ENCODE results near the gene DIDO1.

DIDO1 gene

DNA sequence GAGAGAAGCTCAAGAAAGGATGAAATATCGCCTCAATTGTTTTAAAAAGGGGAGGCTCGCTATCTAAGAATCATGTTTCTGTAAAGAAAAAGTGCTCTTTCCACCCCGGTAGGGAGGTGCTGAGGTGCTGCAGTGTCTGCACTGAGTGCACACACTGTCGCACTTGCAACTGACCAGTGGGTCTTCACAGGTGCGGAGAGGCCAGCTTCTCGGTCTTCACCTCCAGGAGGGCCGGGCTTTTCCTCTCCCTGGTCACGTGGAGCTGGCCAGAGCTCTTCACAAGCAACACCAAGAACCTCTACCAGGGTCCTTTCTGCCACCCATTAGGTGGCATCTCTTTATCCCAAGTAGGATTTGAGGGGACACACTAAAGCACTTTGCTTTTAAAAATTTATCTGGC lies 36.9 kb downstream of the DIDO1 start:
- no peak for TF ChIP-seq EP300 (IDR thresholded peaks at IDR 0.05; ENCODE audit: borderline replicate concordance)
- TF ChIP-seq ZBTB7A (IDR thresholded peaks at IDR 0.05; ENCODE audit: low read depth), result no peak
- no peak for TF ChIP-seq YY1 (IDR thresholded peaks at IDR 0.05; ENCODE audit: low read depth)
- TF ChIP-seq EGR1 (IDR thresholded peaks at IDR 0.05), result no peak
- no peak for TF ChIP-seq USF1 (IDR thresholded peaks at IDR 0.05)
- no peak for TF ChIP-seq CREB1 (IDR thresholded peaks at IDR 0.05; ENCODE audit: low read depth)
- no peak for TF ChIP-seq RAD21 (IDR thresholded peaks at IDR 0.05; ENCODE audit: low read depth)
- no peak for TF ChIP-seq NFIC (IDR thresholded peaks at IDR 0.05)
- TF ChIP-seq TAF1 (IDR thresholded peaks at IDR 0.05; ENCODE audit: low read depth), result no peak
- no peak for TF ChIP-seq FOXM1 (IDR thresholded peaks at IDR 0.05; ENCODE audit: borderline replicate concordance, low read depth)
- TF ChIP-seq TCF12 (IDR thresholded peaks at IDR 0.05; ENCODE audit: low read depth), result no peak
- TF ChIP-seq, protein P1, sequence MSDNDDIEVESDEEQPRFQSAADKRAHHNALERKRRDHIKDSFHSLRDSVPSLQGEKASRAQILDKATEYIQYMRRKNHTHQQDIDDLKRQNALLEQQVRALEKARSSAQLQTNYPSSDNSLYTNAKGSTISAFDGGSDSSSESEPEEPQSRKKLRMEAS (IDR thresholded peaks at IDR 0.05), result no peak
- no peak for TF ChIP-seq CEBPB (IDR thresholded peaks at IDR 0.05)
- no peak for TF ChIP-seq TEAD4 (IDR thresholded peaks at IDR 0.05)
- TF ChIP-seq, protein P2, sequence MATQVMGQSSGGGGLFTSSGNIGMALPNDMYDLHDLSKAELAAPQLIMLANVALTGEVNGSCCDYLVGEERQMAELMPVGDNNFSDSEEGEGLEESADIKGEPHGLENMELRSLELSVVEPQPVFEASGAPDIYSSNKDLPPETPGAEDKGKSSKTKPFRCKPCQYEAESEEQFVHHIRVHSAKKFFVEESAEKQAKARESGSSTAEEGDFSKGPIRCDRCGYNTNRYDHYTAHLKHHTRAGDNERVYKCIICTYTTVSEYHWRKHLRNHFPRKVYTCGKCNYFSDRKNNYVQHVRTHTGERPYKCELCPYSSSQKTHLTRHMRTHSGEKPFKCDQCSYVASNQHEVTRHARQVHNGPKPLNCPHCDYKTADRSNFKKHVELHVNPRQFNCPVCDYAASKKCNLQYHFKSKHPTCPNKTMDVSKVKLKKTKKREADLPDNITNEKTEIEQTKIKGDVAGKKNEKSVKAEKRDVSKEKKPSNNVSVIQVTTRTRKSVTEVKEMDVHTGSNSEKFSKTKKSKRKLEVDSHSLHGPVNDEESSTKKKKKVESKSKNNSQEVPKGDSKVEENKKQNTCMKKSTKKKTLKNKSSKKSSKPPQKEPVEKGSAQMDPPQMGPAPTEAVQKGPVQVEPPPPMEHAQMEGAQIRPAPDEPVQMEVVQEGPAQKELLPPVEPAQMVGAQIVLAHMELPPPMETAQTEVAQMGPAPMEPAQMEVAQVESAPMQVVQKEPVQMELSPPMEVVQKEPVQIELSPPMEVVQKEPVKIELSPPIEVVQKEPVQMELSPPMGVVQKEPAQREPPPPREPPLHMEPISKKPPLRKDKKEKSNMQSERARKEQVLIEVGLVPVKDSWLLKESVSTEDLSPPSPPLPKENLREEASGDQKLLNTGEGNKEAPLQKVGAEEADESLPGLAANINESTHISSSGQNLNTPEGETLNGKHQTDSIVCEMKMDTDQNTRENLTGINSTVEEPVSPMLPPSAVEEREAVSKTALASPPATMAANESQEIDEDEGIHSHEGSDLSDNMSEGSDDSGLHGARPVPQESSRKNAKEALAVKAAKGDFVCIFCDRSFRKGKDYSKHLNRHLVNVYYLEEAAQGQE (IDR thresholded peaks at IDR 0.05; ENCODE audit: low read depth), result no peak

- no peak for TF ChIP-seq FOXM1 (IDR thresholded peaks at IDR 0.05; ENCODE audit: borderline replicate concordance, low read depth)
- no peak for TF ChIP-seq TEAD4 (IDR thresholded peaks at IDR 0.05)
- TF ChIP-seq ZBTB7A (IDR thresholded peaks at IDR 0.05; ENCODE audit: low read depth), result no peak
- no peak for TF ChIP-seq TAF1 (IDR thresholded peaks at IDR 0.05; ENCODE audit: low read depth)
- TF ChIP-seq EP300 (IDR thresholded peaks at IDR 0.05; ENCODE audit: borderline replicate concordance), result no peak
- no peak for TF ChIP-seq YY1 (IDR thresholded peaks at IDR 0.05; ENCODE audit: low read depth)
- TF ChIP-seq TCF12 (IDR thresholded peaks at IDR 0.05; ENCODE audit: low read depth), result no peak
- TF ChIP-seq, protein P1 (IDR thresholded peaks at IDR 0.05), result no peak
- TF ChIP-seq RAD21 (IDR thresholded peaks at IDR 0.05; ENCODE audit: low read depth), result no peak
- no peak for TF ChIP-seq USF1 (IDR thresholded peaks at IDR 0.05)
- no peak for TF ChIP-seq CREB1 (IDR thresholded peaks at IDR 0.05; ENCODE audit: low read depth)
- no peak for TF ChIP-seq CEBPB (IDR thresholded peaks at IDR 0.05)
These were observed 37.4 kb downstream of the DIDO1 start for GRCh38 chr20:62888910-62889309.

- TF ChIP-seq, protein P1 (IDR thresholded peaks at IDR 0.05), result no peak
- TF ChIP-seq YY1 (IDR thresholded peaks at IDR 0.05; ENCODE audit: low read depth), result no peak
- no peak for TF ChIP-seq NFIC (IDR thresholded peaks at IDR 0.05)
- TF ChIP-seq USF1 (IDR thresholded peaks at IDR 0.05), result no peak
- TF ChIP-seq FOXM1 (IDR thresholded peaks at IDR 0.05; ENCODE audit: borderline replicate concordance, low read depth), result no peak
- TF ChIP-seq EP300 (IDR thresholded peaks at IDR 0.05; ENCODE audit: borderline replicate concordance), result no peak
These were observed 37.9 kb downstream of the DIDO1 start for GRCh38 chr20:62888406-62888805.

- TF ChIP-seq NFIC (IDR thresholded peaks at IDR 0.05) (no peak), CEBPB (IDR thresholded peaks at IDR 0.05) (no peak), TEAD4 (IDR thresholded peaks at IDR 0.05) (no peak), EGR1 (IDR thresholded peaks at IDR 0.05) (no peak), TCF12 (IDR thresholded peaks at IDR 0.05; ENCODE audit: low read depth) (no peak), ZBTB7A (IDR thresholded peaks at IDR 0.05; ENCODE audit: low read depth) (no peak)
- TF ChIP-seq, protein P1 (IDR thresholded peaks at IDR 0.05), result no peak
- TF ChIP-seq, protein P2 (IDR thresholded peaks at IDR 0.05; ENCODE audit: low read depth), result no peak
These were observed 38.5 kb downstream of the DIDO1 start for GRCh38 chr20:62887860-62888239.

- TF ChIP-seq TCF12 (IDR thresholded peaks at IDR 0.05; ENCODE audit: low read depth) (no peak), YY1 (IDR thresholded peaks at IDR 0.05; ENCODE audit: low read depth) (no peak), ZBTB7A (IDR thresholded peaks at IDR 0.05; ENCODE audit: low read depth) (no peak), USF1 (IDR thresholded peaks at IDR 0.05) (no peak), TEAD4 (IDR thresholded peaks at IDR 0.05) (no peak), NFIC (IDR thresholded peaks at IDR 0.05) (no peak), RAD21 (IDR thresholded peaks at IDR 0.05; ENCODE audit: low read depth) (no peak), TAF1 (IDR thresholded peaks at IDR 0.05; ENCODE audit: low read depth) (no peak), FOXM1 (IDR thresholded peaks at IDR 0.05; ENCODE audit: borderline replicate concordance, low read depth) (no peak), EGR1 (IDR thresholded peaks at IDR 0.05) (no peak), CEBPB (IDR thresholded peaks at IDR 0.05) (no peak), CREB1 (IDR thresholded peaks at IDR 0.05; ENCODE audit: low read depth) (no peak), EP300 (IDR thresholded peaks at IDR 0.05; ENCODE audit: borderline replicate concordance) (no peak)
- TF ChIP-seq, protein P1 (IDR thresholded peaks at IDR 0.05), result no peak
- TF ChIP-seq, protein P2 (IDR thresholded peaks at IDR 0.05; ENCODE audit: low read depth), result no peak
These were observed 39.0 kb downstream of the DIDO1 start for GRCh38 chr20:62887152-62887859.

Data from Ishikawa (cell line).